Fibroblast of villous mesenchyme (primary cell): Measurements from ENCODE around the gene HOMEZ. TPM values are rescaled to one million over a fixed set of nuclear protein-coding genes. Genes with fewer than 3 reads are reported as not detected.
"Not testable (repeated sequence)": the region's sequence is repeated elsewhere in the genome, so short reads cannot be mapped to it uniquely, and the experiment has no call there.

Experiments
- DNase-seq: peaks from one replicate; pipeline ENCODE4 v3.0.0-alpha.2; 2010; ENCODE audit warnings: low read depth
- H3K4me3 ChIP-seq: 2 replicates; pipeline ENCODE4 v1.5.1; 2011; ENCODE audit warnings: low read depth, mild to moderate bottlenecking, low read length
- CTCF ChIP-seq: IDR thresholded peaks from 2 replicates; pipeline ENCODE4 v1.5.1; 2012; ENCODE audit warnings: low read depth, mild to moderate bottlenecking, low read length; ENCODE audit not compliant: insufficient read depth
- total RNA-seq: library from RNA; depleted of rRNA; stranded (reverse); fragments of >200 nt; gene quantifications from 2 replicates; pipeline ENCODE4 v1.2.3, GENCODE V29; 2012

The HOMEZ gene
- total RNA-seq, 1 donor = 6.0 TPM

GRCh38 chr14:23248601-23249000 is 37.3 kb downstream of the HOMEZ start:
- H3K4me3 ChIP-seq = no peak overlapping the region
- peak; percentile 64 for DNase-seq
- TF ChIP-seq CTCF = no peak

DNA sequence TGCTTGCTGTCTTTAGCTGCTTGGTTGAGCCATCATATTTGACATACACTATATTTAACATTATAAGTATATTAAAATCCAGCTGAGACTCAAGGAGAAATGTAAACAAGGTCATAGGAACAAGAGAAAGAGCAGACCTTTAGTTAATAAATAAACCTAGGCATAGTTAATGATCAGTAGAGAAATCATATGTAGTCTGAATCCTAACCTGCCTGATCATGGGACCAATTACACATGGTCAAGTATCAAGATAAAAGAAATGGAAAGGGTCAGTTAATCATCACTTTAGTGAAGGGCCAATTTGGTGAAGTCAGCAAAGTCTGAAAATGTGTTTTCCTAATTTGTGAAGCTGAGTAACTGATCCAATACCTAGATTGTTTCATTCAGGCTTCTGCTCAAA is 40.6 kb downstream of the HOMEZ start:
- no peak for TF ChIP-seq CTCF

DNA sequence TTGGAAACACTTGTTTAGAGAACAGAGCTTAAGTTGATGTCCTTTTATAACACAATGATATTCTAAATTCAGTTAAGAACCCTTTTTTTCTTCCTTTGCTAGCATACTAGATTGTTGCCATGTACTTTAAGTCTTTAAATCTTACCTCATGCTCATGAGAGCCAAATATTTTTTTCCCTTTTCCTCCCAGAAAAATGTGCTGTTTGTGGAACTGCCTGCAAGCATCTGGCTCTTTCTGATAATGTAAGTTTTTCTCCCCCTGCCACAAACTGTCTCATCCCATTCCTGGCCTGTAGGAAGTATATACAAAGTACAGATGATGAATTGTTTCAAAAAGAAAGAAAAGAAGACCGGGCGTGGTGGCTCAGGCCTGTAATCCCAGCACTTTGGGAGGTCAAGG is 42.9 kb downstream of the HOMEZ start:
- no peak for TF ChIP-seq CTCF
- no peak overlapping the region for H3K4me3 ChIP-seq
- no peak for DNase-seq

More for the DNA sequence above, 40.6 kb downstream of the HOMEZ start:
- no peak for DNase-seq
- H3K4me3 ChIP-seq = no peak overlapping the region

DNA sequence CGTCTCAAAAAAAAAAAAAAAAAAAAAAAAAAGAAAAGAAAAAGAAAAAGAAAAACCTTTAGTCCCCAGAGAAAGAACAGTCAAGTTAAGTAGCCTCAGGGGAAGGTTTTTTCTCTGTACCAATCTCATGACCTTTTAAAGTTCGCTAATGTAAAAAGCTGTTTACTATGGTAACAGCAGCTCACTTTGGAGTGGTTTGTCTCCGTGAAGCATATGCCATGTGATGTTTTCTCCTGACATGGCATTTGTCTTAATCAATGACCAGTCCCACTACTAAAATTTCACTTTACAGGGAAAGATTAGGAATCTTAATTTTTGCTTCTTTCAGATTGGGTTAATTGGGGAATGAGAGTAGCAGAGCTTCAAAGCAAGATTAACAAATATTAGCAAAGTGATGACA is 43.9 kb downstream of the HOMEZ start:
- H3K4me3 ChIP-seq = no peak overlapping the region
- DNase-seq = no peak
- TF ChIP-seq CTCF = no peak

- DNase-seq, H3K4me3 ChIP-seq: not testable (repeated sequence)
These were observed 44.7 kb downstream of the HOMEZ start for GRCh38 chr14:23241061-23241715.

DNA sequence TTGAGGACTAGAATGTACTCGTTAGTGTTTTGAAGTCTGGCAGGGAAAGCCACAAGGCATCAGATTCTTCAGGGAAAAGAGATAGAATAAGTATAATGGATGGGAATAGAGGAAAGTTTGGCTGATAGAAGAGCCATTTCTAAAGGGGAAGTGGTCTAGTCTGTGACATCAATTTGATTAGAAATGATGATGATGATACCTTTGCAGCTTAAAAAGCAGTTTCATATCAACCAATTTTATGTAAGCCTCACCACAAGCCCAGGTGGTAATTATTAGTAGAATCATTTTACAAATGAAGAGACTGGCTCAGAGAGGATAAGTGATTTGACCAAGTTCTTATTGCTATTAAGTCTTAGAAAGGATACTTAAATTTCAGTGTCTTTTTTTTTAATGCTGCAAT is 45.3 kb downstream of the HOMEZ start:
- no peak for DNase-seq
- H3K4me3 ChIP-seq = no peak overlapping the region
- no peak for TF ChIP-seq CTCF

DNA sequence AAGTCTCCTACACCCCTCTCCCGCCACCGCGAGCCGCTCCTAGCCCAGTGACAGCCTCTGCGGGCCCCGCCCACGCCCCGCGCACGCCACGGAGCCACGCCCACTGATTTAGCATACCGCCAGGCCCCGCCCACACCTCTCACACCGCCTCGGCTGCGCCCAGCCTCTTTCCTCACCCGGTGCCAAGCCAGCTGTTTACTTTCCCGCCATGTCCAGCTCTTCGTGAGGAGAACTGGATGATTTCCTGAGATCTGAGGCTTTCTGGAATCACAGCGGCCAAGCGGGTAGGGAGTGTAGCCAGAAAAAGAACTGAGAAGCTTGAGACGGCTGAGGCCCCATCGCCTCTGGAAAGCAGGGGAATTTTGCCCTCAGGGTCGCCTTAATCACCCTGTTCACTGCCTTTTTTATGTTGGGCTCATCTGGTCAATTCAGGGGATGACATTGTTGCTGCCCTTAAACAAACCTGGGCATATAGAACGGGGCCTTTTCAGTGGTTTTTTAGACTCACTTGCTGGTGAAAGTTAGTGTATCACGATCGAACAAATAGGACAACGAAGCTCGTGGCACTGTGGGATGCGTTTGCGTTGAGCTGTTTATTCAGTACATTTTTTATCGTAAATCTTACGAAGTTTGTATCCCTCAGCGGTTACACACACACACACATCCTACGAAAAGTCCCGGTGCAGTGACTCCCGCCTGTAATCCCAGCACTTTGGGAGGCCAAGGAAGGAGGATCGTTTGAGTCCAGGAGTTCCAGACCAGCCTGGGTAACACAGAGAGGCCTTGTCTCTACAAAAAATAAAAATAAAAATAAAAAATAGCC is 47.9 kb downstream of the HOMEZ start, which contains the start of gene RNF212B:
TSS of gene RNF212B (plus strand) at position 165 of the 823 bp plus-strand sequence. CDS start 2,410 bp downstream, outside the sequence.
- peak; percentile 70 for DNase-seq
- no peak for TF ChIP-seq CTCF
- peak within 1 kb of the TSS; percentile 40 for H3K4me3 ChIP-seq

- DNase-seq, H3K4me3 ChIP-seq: not testable (repeated sequence)
These were observed 53.6 kb downstream of the HOMEZ start for GRCh38 chr14:23232241-23232808.
